ENCODE data around the gene VSIG10. TPM values are rescaled to one million over a fixed set of nuclear protein-coding genes. Genes with fewer than 3 reads are reported as not detected.

The VSIG10 gene
- total RNA-seq, 8 experiments from 2014 or later: 5.7 to 25.9 (median 12.4) TPM

DNA sequence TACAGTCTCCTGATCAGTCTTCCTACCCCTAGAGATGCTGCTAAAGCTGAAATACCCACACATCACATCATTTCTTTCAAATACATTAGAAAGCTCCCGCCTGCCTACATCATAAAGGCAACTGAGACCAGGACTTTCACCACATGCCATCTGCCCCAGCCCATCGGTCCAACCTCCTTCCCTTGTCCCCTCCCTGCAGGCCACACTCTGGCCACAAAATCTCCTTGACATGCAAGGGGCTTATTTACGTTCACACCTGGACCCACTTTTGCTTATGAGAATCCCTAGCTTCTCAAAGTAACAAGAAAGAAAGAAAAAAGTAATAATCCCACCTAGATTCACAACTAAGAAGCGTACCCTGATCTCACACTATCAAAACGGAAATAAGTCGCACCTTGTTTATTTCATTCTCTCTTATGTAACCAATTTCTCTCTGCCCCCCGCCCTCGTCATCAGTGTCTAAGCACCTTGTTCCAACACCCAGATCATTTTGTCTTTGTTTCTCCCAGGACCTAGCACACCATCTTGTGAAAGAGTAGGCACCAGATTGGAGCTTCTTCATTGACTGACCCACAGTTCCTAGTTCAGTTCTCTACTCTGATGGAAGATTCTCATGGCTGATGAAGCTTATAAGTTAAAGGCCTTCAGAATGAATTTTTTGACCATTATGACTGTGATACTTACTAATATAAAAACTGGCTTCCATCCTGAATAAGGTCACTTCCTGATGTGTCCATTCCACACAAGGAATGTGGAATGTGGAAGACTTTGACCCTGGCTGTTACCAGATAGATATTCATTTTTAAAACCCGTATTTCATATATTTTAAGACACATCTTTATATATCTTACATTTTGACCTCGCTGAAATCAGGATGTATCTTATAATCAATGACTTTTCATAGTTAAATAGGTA is 50.5 kb downstream of the VSIG10 start:
- 60 to 100% (median 95%) methylated on average over 1 to 10 of the region's 10 CpGs; no CpG with 5 or more reads in 1 of the 10 experiments for WGBS, 10 experiments
- ATAC-seq (replicated peaks in 6 of 8): no peak
- Histone ChIP-seq H3K4me3 (no peak overlapping the region), H3K4me1 (replicated peaks in 1 of 2) (no peaks in the 10 kb centered on the region), H3K27ac (no peak overlapping the region)
- in situ Hi-C loops (cut with MboI; ENCODE audit: low pct_unique_long_range_greater_than_20kb in 2 of 9, low sequenced_read_pairs in 9 of 9, unreplicated experiment in 9 of 9): no loop called here

DNA sequence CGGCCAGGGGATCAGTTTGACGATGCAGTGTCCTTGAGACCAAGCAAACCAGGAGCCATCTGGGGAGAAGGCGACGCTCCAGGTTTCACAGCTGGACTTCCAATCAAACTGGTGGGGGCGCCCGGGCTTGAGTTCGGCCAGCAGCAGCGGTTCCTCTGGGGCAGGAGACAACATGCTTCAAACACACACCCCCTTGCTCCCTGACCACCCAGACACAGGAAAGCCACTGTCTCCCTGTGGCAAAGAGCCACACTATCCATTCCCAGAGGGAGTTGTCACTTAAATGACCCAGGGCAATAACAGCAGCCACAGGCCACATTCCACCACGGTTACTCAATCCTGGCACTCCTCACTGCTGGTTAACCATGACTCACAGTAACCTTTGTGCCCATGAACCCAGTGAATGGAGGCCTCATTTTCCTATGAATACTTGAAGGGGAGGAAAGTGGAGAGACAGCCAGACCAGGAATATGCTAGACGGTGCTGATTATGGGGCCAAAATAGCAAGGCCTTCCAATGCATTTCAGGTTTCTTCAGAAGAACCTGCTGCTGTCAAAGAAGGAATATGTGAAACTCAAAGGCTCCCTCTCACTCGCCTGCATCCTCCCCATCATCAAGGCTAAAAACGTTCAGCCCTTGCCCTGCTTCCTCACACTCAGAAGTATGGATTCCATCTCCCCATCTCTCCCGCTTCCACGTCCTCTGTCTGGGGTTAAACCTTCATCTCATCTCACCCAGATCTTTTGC is 51.3 kb downstream of the VSIG10 start:
- Histone ChIP-seq H3K27ac (no peak overlapping the region), H3K4me1 (replicated peaks in 1 of 2) (no peaks in the 10 kb centered on the region), H3K4me3 (no peak overlapping the region)
- WGBS, 10 experiments: 6 to 100% (median 77%) methylated on average over 1 to 7 of the region's 14 CpGs
- in situ Hi-C loops (cut with MboI; ENCODE audit: low pct_unique_long_range_greater_than_20kb in 2 of 9, low sequenced_read_pairs in 9 of 9, unreplicated experiment in 9 of 9): no loop called here
- ATAC-seq (replicated peaks in 6 of 8): peak; percentile 67 to 98 (median 92)

DNA sequence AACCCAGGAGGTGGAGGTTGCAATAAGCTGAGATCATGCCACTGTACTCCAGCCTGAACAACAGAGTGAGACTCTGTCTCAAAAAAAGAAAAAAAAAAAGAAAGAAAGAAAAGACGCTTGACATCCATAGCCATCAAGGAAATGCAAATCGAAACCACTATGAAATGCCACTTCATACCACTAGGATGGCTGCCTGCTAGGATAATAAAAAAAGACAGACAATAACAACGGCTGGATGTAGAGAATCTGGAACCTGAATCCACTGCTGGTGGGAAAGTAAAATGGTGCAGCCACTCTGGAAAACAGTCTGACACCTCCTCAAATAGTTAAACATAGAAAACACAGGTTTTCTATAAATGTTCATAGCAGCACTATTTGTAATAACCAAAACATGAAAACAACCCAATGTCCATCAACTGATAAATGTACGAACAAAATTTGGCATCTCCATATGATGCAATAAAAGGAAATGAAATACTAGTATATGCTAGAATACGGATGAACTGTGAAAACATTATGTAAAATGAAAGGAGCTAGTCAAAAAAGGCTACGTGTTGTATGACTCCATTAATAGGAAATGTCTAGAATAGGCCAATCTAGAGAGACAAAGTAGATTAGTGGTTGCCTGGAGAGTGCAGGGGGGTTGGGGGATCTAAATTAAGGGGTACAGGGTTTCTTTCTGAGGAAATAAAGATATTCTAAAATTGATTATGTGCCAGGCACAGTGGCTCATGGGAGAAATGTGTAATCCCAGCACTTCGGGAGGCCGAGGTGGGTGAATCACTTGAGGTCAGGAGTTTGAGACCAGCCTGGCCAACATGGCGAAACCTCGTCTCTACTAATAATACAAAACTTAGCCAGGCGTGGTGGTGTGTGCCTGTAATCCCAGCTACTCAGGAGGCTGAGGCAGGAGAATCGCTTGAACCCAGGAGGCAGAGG is 52.6 kb downstream of the VSIG10 start:
- Histone ChIP-seq H3K27ac (no peak overlapping the region), H3K4me3 (no peak overlapping the region), H3K4me1 (replicated peaks in 1 of 2) (no peaks in the 10 kb centered on the region)
- in situ Hi-C loops (cut with MboI; ENCODE audit: low pct_unique_long_range_greater_than_20kb in 2 of 9, low sequenced_read_pairs in 9 of 9, unreplicated experiment in 9 of 9): no loop called here
- no peak for ATAC-seq (replicated peaks in 6 of 8)
- WGBS, 10 experiments: 68 to 100% (median 93%) methylated on average over 1 to 8 of the region's 12 CpGs; no CpG with 5 or more reads in 1 of the 10 experiments

DNA sequence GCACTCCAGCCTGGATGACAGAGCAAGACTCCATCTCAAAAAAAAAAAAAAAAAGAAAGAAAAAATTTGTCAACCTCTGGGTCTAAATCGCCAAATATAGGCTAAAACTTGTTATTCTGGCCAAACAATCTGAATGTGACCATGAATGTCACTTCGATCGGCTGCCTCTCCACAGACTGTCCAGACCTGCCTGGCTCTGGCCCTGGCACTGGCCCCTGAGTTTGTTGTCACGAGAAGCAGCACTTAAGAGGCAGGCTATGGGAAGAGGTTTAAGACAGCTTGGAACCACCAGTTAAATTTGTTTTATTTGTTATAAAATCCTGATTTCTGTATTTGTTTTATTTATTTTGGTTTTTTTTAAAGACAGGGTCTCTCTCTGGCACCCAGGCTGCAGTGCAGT is 57.4 kb downstream of the VSIG10 start:
- H3K27ac ChIP-seq: no peak overlapping the region
- no peaks in the 10 kb centered on the region for H3K4me1 ChIP-seq (replicated peaks in 1 of 2)
- in situ Hi-C loops (cut with MboI; ENCODE audit: low pct_unique_long_range_greater_than_20kb in 2 of 9, low sequenced_read_pairs in 9 of 9, unreplicated experiment in 9 of 9): loop anchor here in 1 of 9 experiments (25.0 kb wide), 1 partner anchor 184 kb away; no protein-coding TSS in a partner anchor
- no peak overlapping the region for H3K4me3 ChIP-seq
- ATAC-seq (replicated peaks in 6 of 8): no peak
- WGBS, 10 experiments: 83 to 100% (median 99%) methylated on average over 1 to 4 of the region's 4 CpGs; no CpG with 5 or more reads in 2 of the 10 experiments

DNA sequence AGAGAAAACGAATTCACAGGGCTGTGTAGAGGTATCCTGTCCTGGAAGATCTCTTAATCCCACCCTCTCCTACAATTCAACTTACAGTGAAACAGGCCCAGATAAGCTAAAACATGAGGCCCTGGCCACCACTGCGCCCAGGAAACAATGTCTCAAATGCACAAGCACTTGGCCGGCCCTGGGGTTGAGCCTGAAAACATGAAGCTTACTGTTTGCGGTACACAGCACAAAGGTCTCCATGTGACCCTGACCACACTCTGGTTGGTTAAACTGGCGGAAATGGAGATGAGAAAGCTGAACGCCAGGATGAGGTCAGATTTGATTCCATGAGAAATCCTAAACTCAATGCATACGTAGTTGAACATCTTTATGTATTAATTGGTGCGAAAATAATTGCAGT is 59.2 kb downstream of the VSIG10 start:
- Histone ChIP-seq H3K4me3 (no peak overlapping the region), H3K4me1 (replicated peaks in 1 of 2) (no peaks in the 10 kb centered on the region), H3K27ac (no peak overlapping the region)
- in situ Hi-C loops (cut with MboI; ENCODE audit: low pct_unique_long_range_greater_than_20kb in 2 of 9, low sequenced_read_pairs in 9 of 9, unreplicated experiment in 9 of 9): loop anchor here in 1 of 9 experiments (25.0 kb wide), 1 partner anchor 182 kb away; no protein-coding TSS in a partner anchor
- WGBS, 10 experiments: 60 to 100% (median 98%) methylated on average over 1 to 7 of the region's 8 CpGs; no CpG with 5 or more reads in 3 of the 10 experiments
- ATAC-seq (replicated peaks in 6 of 8): no peak

DNA sequence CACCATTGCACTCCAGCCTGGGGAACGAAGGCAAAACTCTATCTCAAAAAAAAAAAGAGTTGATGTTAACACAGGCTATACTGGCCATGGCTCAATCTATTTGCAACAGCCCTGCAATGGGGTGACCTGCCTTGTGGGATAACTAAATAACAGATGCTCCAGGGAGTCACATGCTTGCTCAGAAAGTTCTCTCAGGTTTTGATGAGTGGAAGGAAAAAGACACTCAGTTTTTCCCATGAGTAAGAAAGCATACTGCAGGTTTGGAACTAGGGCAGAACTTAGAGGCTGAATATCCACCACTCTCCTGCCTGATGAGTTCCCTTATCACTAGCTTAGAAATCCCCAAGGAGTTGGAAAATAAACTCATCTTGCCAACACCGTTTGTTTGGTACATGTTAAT is 59.7 kb downstream of the VSIG10 start:
- Histone ChIP-seq H3K27ac (no peak overlapping the region), H3K4me3 (no peak overlapping the region), H3K4me1 (replicated peaks in 1 of 2) (no peaks in the 10 kb centered on the region)
- in situ Hi-C loops (cut with MboI; ENCODE audit: low pct_unique_long_range_greater_than_20kb in 2 of 9, low sequenced_read_pairs in 9 of 9, unreplicated experiment in 9 of 9): loop anchor here in 1 of 9 experiments (25.0 kb wide), 1 partner anchor 182 kb away; no protein-coding TSS in a partner anchor
- ATAC-seq (replicated peaks in 6 of 8): no peak
- WGBS, 10 experiments: 92 to 100% (median 100%) methylated on average over 1 to 2 of the region's 2 CpGs; no CpG with 5 or more reads in 3 of the 10 experiments

DNA sequence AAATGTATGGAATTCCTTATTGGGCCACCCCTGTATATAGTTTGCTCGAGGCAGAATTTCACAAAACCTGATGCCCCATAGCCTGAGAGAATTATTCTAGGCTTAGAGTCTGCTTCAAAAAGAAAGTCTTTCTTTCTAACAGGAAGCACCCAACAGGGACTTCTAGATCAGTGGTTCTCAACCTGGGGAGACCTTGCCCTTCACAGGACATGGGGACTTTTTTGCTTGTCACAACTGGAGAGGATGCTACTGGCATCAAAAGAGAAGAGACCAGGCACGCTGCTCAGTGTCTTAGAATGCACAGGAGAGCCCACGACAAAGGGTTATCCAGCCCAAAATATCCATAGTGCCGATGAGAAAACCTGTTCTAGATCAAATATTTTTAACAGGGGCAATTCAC is 61.7 kb downstream of the VSIG10 start:
- H3K27ac ChIP-seq: no peak overlapping the region
- 33 to 100% (median 97%) methylated on average over 1 to 4 of the region's 4 CpGs; no CpG with 5 or more reads in 3 of the 10 experiments for WGBS, 10 experiments
- H3K4me1 ChIP-seq (replicated peaks in 1 of 2): no peaks in the 10 kb centered on the region
- no peak overlapping the region for H3K4me3 ChIP-seq
- ATAC-seq (replicated peaks in 6 of 8): no peak
- in situ Hi-C loops (cut with MboI; ENCODE audit: low pct_unique_long_range_greater_than_20kb in 2 of 9, low sequenced_read_pairs in 9 of 9, unreplicated experiment in 9 of 9): loop anchor here in 1 of 9 experiments (25.0 kb wide), 1 partner anchor 180 kb away; no protein-coding TSS in a partner anchor

DNA sequence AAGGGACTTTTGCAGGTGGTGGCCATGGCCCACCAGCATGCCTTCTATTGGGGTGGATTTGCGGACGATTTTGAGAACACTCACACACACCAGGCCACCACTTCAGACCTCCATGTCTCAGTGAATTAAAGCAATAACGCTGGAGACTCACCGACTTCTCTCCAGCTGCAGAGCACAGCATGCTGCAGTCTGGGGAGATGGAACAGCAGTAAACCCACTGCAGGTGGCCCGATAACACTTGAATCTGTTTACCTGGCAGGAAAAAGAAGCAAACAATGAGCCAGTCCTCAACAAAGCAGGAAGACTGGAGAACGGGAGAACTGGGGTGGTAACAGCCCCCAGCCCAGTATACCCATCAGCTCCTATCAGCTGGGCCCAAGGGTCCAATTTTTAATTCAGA is 65.7 kb downstream of the VSIG10 start:
- peaks cover 0 to 8% of the 10 kb centered on the region in 2 donors for H3K4me1 ChIP-seq (replicated peaks in 1 of 2)
- H3K4me3 ChIP-seq: no peak overlapping the region
- 60 to 100% (median 100%) methylated on average over 1 to 4 of the region's 6 CpGs; no CpG with 5 or more reads in 3 of the 10 experiments for WGBS, 10 experiments
- no peak overlapping the region for H3K27ac ChIP-seq
- in situ Hi-C loops (cut with MboI; ENCODE audit: low pct_unique_long_range_greater_than_20kb in 2 of 9, low sequenced_read_pairs in 9 of 9, unreplicated experiment in 9 of 9): loop anchor here in 2 of 9 experiments (10.0 to 25.0 kb wide), 2 partner anchors 163 to 176 kb away; no protein-coding TSS in a partner anchor
- ATAC-seq (replicated peaks in 6 of 8): no peak

DNA sequence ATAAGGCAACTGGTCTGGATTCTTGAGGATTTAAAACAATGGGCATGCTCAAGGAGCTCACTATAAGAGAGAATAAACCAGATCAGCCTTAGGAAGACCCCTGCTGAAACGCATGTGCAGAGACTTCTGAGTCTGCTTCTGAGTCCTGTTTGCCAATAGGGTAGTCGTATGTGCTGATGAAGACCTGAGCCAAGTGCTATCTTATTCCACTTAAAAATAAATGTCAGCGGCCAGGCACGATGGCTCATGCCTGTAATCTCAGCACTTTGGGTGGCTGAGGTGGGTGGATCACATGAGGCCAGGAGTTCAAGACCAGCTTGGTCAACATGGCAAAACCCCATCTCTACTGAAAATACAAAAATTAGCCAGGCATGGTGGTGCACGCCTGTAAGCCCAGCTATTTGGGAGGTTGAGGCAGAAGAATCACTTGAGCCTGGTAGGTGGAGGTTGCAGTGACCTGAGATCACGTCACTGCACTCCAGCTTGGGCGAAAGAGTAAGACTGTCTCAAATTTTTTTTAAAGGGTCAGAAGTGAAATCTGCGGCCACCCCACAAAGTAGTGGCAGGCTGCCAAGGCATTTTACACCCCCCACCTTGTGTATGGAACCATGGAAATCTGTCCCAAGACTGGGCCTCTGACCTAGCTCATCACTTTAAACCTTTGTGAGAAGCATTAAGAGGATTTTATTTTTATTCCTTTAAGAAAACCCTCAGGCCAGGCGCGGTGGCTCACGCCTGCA is 67.0 kb downstream of the VSIG10 start:
- no peak overlapping the region for H3K4me3 ChIP-seq
- H3K27ac ChIP-seq: no peak overlapping the region
- no peak for ATAC-seq (replicated peaks in 6 of 8)
- 40 to 100% (median 93%) methylated on average over 1 to 7 of the region's 11 CpGs; no CpG with 5 or more reads in 4 of the 10 experiments for WGBS, 10 experiments
- peaks cover 0 to 8% of the 10 kb centered on the region in 2 donors for H3K4me1 ChIP-seq (replicated peaks in 1 of 2)
- in situ Hi-C loops (cut with MboI; ENCODE audit: low pct_unique_long_range_greater_than_20kb in 2 of 9, low sequenced_read_pairs in 9 of 9, unreplicated experiment in 9 of 9): loop anchor here in 2 of 9 experiments (10.0 to 25.0 kb wide), 2 partner anchors 162 to 175 kb away; no protein-coding TSS in a partner anchor

DNA sequence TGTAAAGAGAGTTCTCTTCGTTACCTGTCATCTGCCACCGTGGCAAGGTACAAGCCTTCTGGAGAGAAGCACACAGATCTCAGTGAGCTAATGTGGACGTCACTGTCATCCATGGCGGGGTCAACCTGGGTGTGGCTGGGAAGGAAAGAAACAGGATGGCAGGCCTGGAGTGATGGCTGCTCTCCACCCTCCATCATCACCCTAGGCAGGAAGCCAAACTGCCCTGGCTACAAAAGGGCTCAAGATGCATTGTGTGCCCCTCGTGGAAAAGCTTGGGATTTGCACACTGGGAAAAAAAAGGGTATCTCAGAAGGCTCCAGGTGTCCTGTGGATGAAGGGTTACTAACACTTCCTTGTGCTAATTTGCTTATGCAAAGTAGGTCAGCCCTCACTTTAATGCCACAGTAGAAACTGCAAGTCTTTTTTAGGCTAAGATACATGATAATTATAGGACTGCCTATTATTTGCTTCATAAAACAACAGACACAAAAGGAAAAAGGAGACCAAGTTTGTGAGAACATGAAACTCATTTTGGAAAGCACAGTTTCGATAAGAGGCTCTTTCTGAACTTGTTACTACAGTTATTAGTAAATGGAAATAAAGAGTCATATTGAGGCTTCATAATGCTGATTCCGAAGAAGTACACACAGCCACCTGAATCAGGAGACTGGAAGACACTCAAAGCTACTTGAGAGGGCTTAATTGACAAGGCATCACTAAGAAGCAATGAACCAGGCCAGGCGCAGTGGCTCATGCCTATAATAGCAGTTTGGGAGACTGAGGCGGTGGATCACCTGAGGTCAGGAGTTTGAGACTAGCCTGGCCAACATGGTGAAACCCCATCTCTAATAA is 68.4 kb downstream of the VSIG10 start:
- no peak overlapping the region for H3K4me3 ChIP-seq
- in situ Hi-C loops (cut with MboI; ENCODE audit: low pct_unique_long_range_greater_than_20kb in 2 of 9, low sequenced_read_pairs in 9 of 9, unreplicated experiment in 9 of 9): loop anchor here in 2 of 9 experiments (10.0 to 25.0 kb wide), 2 partner anchors 161 to 173 kb away; no protein-coding TSS in a partner anchor
- peak in 7 of 8 experiments; percentile 34 to 80 (median 67) for ATAC-seq (replicated peaks in 6 of 8)
- WGBS, 10 experiments: 33 to 100% (median 77%) methylated on average over 1 to 7 of the region's 9 CpGs; no CpG with 5 or more reads in 2 of the 10 experiments
- H3K4me1 ChIP-seq (replicated peaks in 1 of 2): peaks cover 0 to 8% of the 10 kb centered on the region in 2 donors
- no peak overlapping the region for H3K27ac ChIP-seq

Measured in motor neuron (in vitro differentiated cells).